ENCODE results near the gene ARHGAP22. TPM values are rescaled to one million over a fixed set of nuclear protein-coding genes. Genes with fewer than 3 reads are reported as not detected.

The ARHGAP22 gene
- total and polyA plus RNA-seq, 7 experiments from 2014 or later, result 0.37 to 2.9 (median 1.1) TPM; not detected in 3

GRCh38 chr10:48612236-48612943 lies 7.5 kb upstream of the ARHGAP22 start:
- no peaks in the 10 kb centered on the region for H3K36me3 ChIP-seq (ENCODE audit: control insufficient read depth in 2 of 3, insufficient read depth in 3 of 3, low read length in 3 of 3)
- no peaks in the 10 kb centered on the region for H3K4me1 Mint-ChIP-seq
- no peak overlapping the region for H3K4me3 Mint-ChIP-seq
- no peaks in the 10 kb centered on the region for H3K27me3 ChIP-seq (ENCODE audit: control insufficient read depth in 2 of 2, insufficient read depth in 2 of 2, low read length in 2 of 2)
- ChIA-PET CTCF (no interaction called here), POLR2A (no interaction called here)
- no peak overlapping the region for H3K27ac ChIP-seq (ENCODE audit: low read depth, low read length)
- H3K9me3 Mint-ChIP-seq, result peaks cover 0 to 27% (median 3%) of the 10 kb centered on the region in 11 donors
- no peak overlapping the region for H3K4me3 ChIP-seq (ENCODE audit: low read length)
- H3K4me1 ChIP-seq (ENCODE audit: control insufficient read depth in 2 of 2, insufficient read depth in 2 of 2, low read length in 2 of 2), result no peaks in the 10 kb centered on the region
- ATAC-seq, result no peak
- H3K27me3 Mint-ChIP-seq, result peaks cover 20 to 41% (median 39%) of the 10 kb centered on the region in 5 donors
- DNase-seq, result no peak
- H3K36me3 Mint-ChIP-seq, result no peaks in the 10 kb centered on the region
- peak overlapping the region in 1 of 9 donors; percentile 28 for H3K27ac Mint-ChIP-seq
- H3K9me3 ChIP-seq (ENCODE audit: control insufficient read depth in 2 of 3, low read length in 3 of 3), result no peaks in the 10 kb centered on the region
- intact Hi-C loops (cut with micrococcal nuclease), result no loop called here

- H3K27ac ChIP-seq (ENCODE audit: low read depth, low read length), result no peak overlapping the region
- H3K27me3 Mint-ChIP-seq, result peaks cover 25 to 54% (median 42%) of the 10 kb centered on the region in 5 donors
- intact Hi-C loops (cut with micrococcal nuclease), result no loop called here
- H3K36me3 Mint-ChIP-seq, result no peaks in the 10 kb centered on the region
- no peak overlapping the region for H3K4me3 Mint-ChIP-seq
- H3K27me3 ChIP-seq (ENCODE audit: control insufficient read depth in 2 of 2, insufficient read depth in 2 of 2, low read length in 2 of 2), result no peaks in the 10 kb centered on the region
- no peaks in the 10 kb centered on the region for H3K36me3 ChIP-seq (ENCODE audit: control insufficient read depth in 2 of 3, insufficient read depth in 3 of 3, low read length in 3 of 3)
- H3K27ac Mint-ChIP-seq, result no peak overlapping the region
- DNase-seq (no peak), ATAC-seq (no peak)
- H3K4me1 ChIP-seq (ENCODE audit: control insufficient read depth in 2 of 2, insufficient read depth in 2 of 2, low read length in 2 of 2), result no peaks in the 10 kb centered on the region
- peaks cover 0 to 22% (median 3%) of the 10 kb centered on the region in 11 donors for H3K9me3 Mint-ChIP-seq
- H3K9me3 ChIP-seq (ENCODE audit: control insufficient read depth in 2 of 3, low read length in 3 of 3), result no peaks in the 10 kb centered on the region
- H3K4me1 Mint-ChIP-seq, result no peaks in the 10 kb centered on the region
- POLR2A ChIA-PET, result no interaction called here
- CTCF ChIA-PET, result no interaction called here
- no peak overlapping the region for H3K4me3 ChIP-seq (ENCODE audit: low read length)
Measured at GRCh38 chr10:48611133-48611532, 6.3 kb upstream of the ARHGAP22 start.

- Mint-ChIP-seq H3K27ac (no peak overlapping the region), H3K9me3 (peaks cover 0 to 17% (median 3%) of the 10 kb centered on the region in 11 donors), H3K27me3 (peaks cover 29 to 58% (median 42%) of the 10 kb centered on the region in 5 donors), H3K4me1 (peaks cover 0 to under 1% (median 0%) of the 10 kb centered on the region in 7 donors), H3K4me3 (no peak overlapping the region), H3K36me3 (no peaks in the 10 kb centered on the region)
- Histone ChIP-seq H3K36me3 (ENCODE audit: control insufficient read depth in 2 of 3, insufficient read depth in 3 of 3, low read length in 3 of 3) (no peaks in the 10 kb centered on the region), H3K4me1 (ENCODE audit: control insufficient read depth in 2 of 2, insufficient read depth in 2 of 2, low read length in 2 of 2) (no peaks in the 10 kb centered on the region), H3K27me3 (ENCODE audit: control insufficient read depth in 2 of 2, insufficient read depth in 2 of 2, low read length in 2 of 2) (no peaks in the 10 kb centered on the region), H3K4me3 (ENCODE audit: low read length) (no peak overlapping the region), H3K27ac (ENCODE audit: low read depth, low read length) (no peak overlapping the region), H3K9me3 (ENCODE audit: control insufficient read depth in 2 of 3, low read length in 3 of 3) (no peaks in the 10 kb centered on the region)
- DNase-seq (no peak), ATAC-seq (no peak)
- CTCF ChIA-PET, result no interaction called here
- POLR2A ChIA-PET, result no interaction called here
- intact Hi-C loops (cut with micrococcal nuclease), result no loop called here
Measured at GRCh38 chr10:48610585-48611093, 5.8 kb upstream of the ARHGAP22 start.

- intact Hi-C loops (cut with micrococcal nuclease), result loop anchor here in 1 of 2 donors (2.0 to 5.0 kb wide), 2 partner anchors 47 to 247 kb away; no protein-coding TSS in a partner anchor
- ChIA-PET POLR2A (no interaction called here), CTCF (no interaction called here)
- no peak for DNase-seq
- H3K4me1 ChIP-seq (ENCODE audit: control insufficient read depth in 2 of 2, insufficient read depth in 2 of 2, low read length in 2 of 2), result no peaks in the 10 kb centered on the region
- H3K27me3 ChIP-seq (ENCODE audit: control insufficient read depth in 2 of 2, insufficient read depth in 2 of 2, low read length in 2 of 2), result no peaks in the 10 kb centered on the region
- no peak for ATAC-seq
- no peak overlapping the region for H3K27ac Mint-ChIP-seq
- H3K27me3 Mint-ChIP-seq, result peaks cover 34 to 64% (median 45%) of the 10 kb centered on the region in 5 donors
- H3K4me3 ChIP-seq (ENCODE audit: low read length), result no peak overlapping the region
- H3K9me3 Mint-ChIP-seq, result peaks cover 0 to 12% (median 1%) of the 10 kb centered on the region in 11 donors
- no peak overlapping the region for H3K27ac ChIP-seq (ENCODE audit: low read depth, low read length)
- H3K36me3 ChIP-seq (ENCODE audit: control insufficient read depth in 2 of 3, insufficient read depth in 3 of 3, low read length in 3 of 3), result no peaks in the 10 kb centered on the region
- no peaks in the 10 kb centered on the region for H3K9me3 ChIP-seq (ENCODE audit: control insufficient read depth in 2 of 3, low read length in 3 of 3)
- no peaks in the 10 kb centered on the region for H3K36me3 Mint-ChIP-seq
- H3K4me1 Mint-ChIP-seq, result peaks cover 0 to 6% (median 5%) of the 10 kb centered on the region in 7 donors
- no peak overlapping the region for H3K4me3 Mint-ChIP-seq
Measured at GRCh38 chr10:48609899-48610584, 5.2 kb upstream of the ARHGAP22 start.

- H3K4me1 ChIP-seq (ENCODE audit: control insufficient read depth in 2 of 2, insufficient read depth in 2 of 2, low read length in 2 of 2), result no peaks in the 10 kb centered on the region
- CTCF ChIA-PET, result no interaction called here
- no peak overlapping the region for H3K4me3 ChIP-seq (ENCODE audit: low read length)
- H3K36me3 Mint-ChIP-seq, result no peaks in the 10 kb centered on the region
- no peak overlapping the region for H3K27ac ChIP-seq (ENCODE audit: low read depth, low read length)
- no peaks in the 10 kb centered on the region for H3K27me3 ChIP-seq (ENCODE audit: control insufficient read depth in 2 of 2, insufficient read depth in 2 of 2, low read length in 2 of 2)
- H3K4me3 Mint-ChIP-seq, result no peak overlapping the region
- peaks cover 0 to 6% (median 5%) of the 10 kb centered on the region in 7 donors for H3K4me1 Mint-ChIP-seq
- H3K27me3 Mint-ChIP-seq, result peaks cover 38 to 64% (median 45%) of the 10 kb centered on the region in 5 donors
- H3K36me3 ChIP-seq (ENCODE audit: control insufficient read depth in 2 of 3, insufficient read depth in 3 of 3, low read length in 3 of 3), result no peaks in the 10 kb centered on the region
- H3K27ac Mint-ChIP-seq, result no peak overlapping the region
- DNase-seq, result no peak
- POLR2A ChIA-PET, result no interaction called here
- H3K9me3 Mint-ChIP-seq, result peaks cover 0 to 8% (median 0%) of the 10 kb centered on the region in 11 donors
- intact Hi-C loops (cut with micrococcal nuclease), result loop anchor here in 1 of 2 donors (2.0 to 5.0 kb wide), 2 partner anchors 48 to 247 kb away; no protein-coding TSS in a partner anchor
- no peak for ATAC-seq
- H3K9me3 ChIP-seq (ENCODE audit: control insufficient read depth in 2 of 3, low read length in 3 of 3), result no peaks in the 10 kb centered on the region
Measured at GRCh38 chr10:48609441-48609840, 4.6 kb upstream of the ARHGAP22 start.

GRCh38 chr10:48608976-48609375 lies 4.1 kb upstream of the ARHGAP22 start:
- Histone ChIP-seq H3K36me3 (ENCODE audit: control insufficient read depth in 2 of 3, insufficient read depth in 3 of 3, low read length in 3 of 3) (no peaks in the 10 kb centered on the region), H3K9me3 (ENCODE audit: control insufficient read depth in 2 of 3, low read length in 3 of 3) (no peaks in the 10 kb centered on the region), H3K4me3 (ENCODE audit: low read length) (no peak overlapping the region), H3K4me1 (ENCODE audit: control insufficient read depth in 2 of 2, insufficient read depth in 2 of 2, low read length in 2 of 2) (no peaks in the 10 kb centered on the region), H3K27me3 (ENCODE audit: control insufficient read depth in 2 of 2, insufficient read depth in 2 of 2, low read length in 2 of 2) (no peaks in the 10 kb centered on the region), H3K27ac (ENCODE audit: low read depth, low read length) (no peak overlapping the region)
- POLR2A ChIA-PET, result no interaction called here
- DNase-seq (no peak), ATAC-seq (no peak)
- peaks cover 0 to 8% (median 0%) of the 10 kb centered on the region in 11 donors for H3K9me3 Mint-ChIP-seq
- CTCF ChIA-PET, result no interaction called here
- H3K27ac Mint-ChIP-seq, result no peak overlapping the region
- peaks cover 39 to 66% (median 43%) of the 10 kb centered on the region in 5 donors for H3K27me3 Mint-ChIP-seq
- H3K4me1 Mint-ChIP-seq, result peaks cover 0 to 6% (median 5%) of the 10 kb centered on the region in 7 donors
- no peak overlapping the region for H3K4me3 Mint-ChIP-seq
- intact Hi-C loops (cut with micrococcal nuclease), result loop anchor here (1.0 to 5.0 kb wide), 3 partner anchors 48 to 246 kb away; no protein-coding TSS in a partner anchor
- H3K36me3 Mint-ChIP-seq, result no peaks in the 10 kb centered on the region
